Measurements from ENCODE around the gene LPP. TPM values are rescaled to one million over a fixed set of nuclear protein-coding genes. Genes with fewer than 3 reads are reported as not detected.

LPP gene
- polyA plus RNA-seq, 3 donors, result 14.1 to 23.2 (median 15.3) TPM

DNA sequence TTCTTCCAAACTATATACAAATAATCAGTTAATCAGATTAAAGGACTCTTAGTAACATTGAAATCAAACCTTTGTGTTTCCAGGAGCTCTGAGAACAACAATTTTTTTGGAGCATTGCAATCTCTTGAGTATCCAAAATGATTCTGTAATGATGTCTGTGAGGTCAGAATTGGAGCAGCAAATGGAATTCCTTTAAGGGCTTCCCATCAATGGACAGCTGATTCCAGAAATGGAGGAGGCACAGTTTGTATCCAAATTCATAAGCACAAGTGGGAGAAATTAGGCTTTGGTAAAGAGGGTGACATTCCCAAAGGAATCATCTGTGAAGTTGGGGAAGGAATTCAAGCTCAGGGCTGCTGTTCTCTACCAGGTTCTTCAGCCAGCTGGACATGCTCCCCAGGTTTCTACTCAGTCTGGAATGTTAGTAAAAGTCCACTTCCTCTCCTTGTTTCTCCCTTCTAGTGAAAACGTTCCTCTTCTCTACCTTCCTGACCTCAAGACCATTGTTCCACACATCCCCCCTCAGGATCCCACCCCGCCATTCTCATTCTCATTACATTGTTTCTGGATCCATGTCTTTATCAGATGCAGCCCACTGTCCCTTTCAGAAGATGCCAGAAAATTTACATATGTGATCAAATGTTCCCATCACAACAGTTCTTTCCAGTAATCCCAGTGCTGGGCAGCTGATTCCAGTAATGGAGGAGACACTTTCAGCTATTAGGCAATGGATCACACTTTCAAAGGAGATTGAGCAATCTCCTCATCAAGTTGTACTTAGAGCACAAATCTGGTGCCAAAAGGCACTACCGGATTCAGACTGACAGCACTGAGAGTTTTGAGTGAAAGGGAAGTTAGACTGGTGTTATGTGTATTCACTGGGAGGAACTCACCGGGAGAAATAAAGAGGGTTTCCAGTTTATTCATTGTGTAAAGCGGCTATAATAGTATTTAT lies 626.5 kb downstream of the LPP start:
- Histone ChIP-seq H3K4me3 (replicated peaks in 1 of 3; ENCODE audit: low read depth in 2 of 3, low read length in 3 of 3) (peak overlapping the region in 1 of 3 experiments; percentile 26), H3K27ac (ENCODE audit: low read depth in 1 of 2, low read length in 2 of 2) (peak overlapping the region; percentile 32 to 72), H3K36me3 (replicated peaks in 1 of 2; ENCODE audit: control insufficient read depth in 1 of 2, insufficient read depth in 2 of 2, low read length in 2 of 2) (no peaks in the 10 kb centered on the region), H4K20me1 (ENCODE audit: insufficient read depth, low read length) (no peaks in the 10 kb centered on the region), H3K4me2 (replicated peaks; ENCODE audit: extremely low read depth, low read length, poor library complexity, severe bottlenecking) (peak overlapping the region; percentile 24), H3K9ac (ENCODE audit: insufficient read depth, low read length, poor library complexity, severe bottlenecking) (no peak overlapping the region), H3K27me3 (ENCODE audit: control insufficient read depth in 2 of 2, insufficient read depth in 2 of 2, low read length in 2 of 2) (no peaks in the 10 kb centered on the region), H3K4me1 (ENCODE audit: control insufficient read depth in 1 of 2, insufficient read depth in 2 of 2, low read length in 2 of 2) (peaks cover 32 to 40% of the 10 kb centered on the region in 2 donors), H3K9me3 (replicated peaks in 1 of 2; ENCODE audit: control insufficient read depth in 1 of 2, insufficient read depth in 1 of 2, low read length in 2 of 2) (no peaks in the 10 kb centered on the region), H2AFZ (ENCODE audit: insufficient read depth, low read depth, low read length, poor library complexity, severe bottlenecking) (no peak overlapping the region), H3K79me2 (ENCODE audit: insufficient read depth, low read length) (no peaks in the 10 kb centered on the region)
- 30% methylated on average over 5 of the region's 5 CpGs for WGBS (ENCODE audit: insufficient coverage)
- peak overlapping the region; percentile 74 to 89 (median 86) for H3K27ac Mint-ChIP-seq
- peaks cover 33% of the 10 kb centered on the region for H3K4me1 Mint-ChIP-seq
- TF ChIP-seq, protein P1, sequence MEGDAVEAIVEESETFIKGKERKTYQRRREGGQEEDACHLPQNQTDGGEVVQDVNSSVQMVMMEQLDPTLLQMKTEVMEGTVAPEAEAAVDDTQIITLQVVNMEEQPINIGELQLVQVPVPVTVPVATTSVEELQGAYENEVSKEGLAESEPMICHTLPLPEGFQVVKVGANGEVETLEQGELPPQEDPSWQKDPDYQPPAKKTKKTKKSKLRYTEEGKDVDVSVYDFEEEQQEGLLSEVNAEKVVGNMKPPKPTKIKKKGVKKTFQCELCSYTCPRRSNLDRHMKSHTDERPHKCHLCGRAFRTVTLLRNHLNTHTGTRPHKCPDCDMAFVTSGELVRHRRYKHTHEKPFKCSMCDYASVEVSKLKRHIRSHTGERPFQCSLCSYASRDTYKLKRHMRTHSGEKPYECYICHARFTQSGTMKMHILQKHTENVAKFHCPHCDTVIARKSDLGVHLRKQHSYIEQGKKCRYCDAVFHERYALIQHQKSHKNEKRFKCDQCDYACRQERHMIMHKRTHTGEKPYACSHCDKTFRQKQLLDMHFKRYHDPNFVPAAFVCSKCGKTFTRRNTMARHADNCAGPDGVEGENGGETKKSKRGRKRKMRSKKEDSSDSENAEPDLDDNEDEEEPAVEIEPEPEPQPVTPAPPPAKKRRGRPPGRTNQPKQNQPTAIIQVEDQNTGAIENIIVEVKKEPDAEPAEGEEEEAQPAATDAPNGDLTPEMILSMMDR (IDR thresholded peaks at IDR 0.05), result no peak
- H3K27me3 Mint-ChIP-seq (ENCODE audit: low read depth in 3 of 3), result no peaks in the 10 kb centered on the region
- DNase-seq, result peak; percentile 75 to 95 (median 88)
- peaks cover 0 to 3% (median 0%) of the 10 kb centered on the region in 7 donors for H3K9me3 Mint-ChIP-seq
- H3K4me3 Mint-ChIP-seq, result peak overlapping the region in 1 of 2 donors; percentile 55
- intact Hi-C loops (cut with micrococcal nuclease), result no loop called here
- peaks cover 0 to 2% of the 10 kb centered on the region in 2 donors for H3K36me3 Mint-ChIP-seq

DNA sequence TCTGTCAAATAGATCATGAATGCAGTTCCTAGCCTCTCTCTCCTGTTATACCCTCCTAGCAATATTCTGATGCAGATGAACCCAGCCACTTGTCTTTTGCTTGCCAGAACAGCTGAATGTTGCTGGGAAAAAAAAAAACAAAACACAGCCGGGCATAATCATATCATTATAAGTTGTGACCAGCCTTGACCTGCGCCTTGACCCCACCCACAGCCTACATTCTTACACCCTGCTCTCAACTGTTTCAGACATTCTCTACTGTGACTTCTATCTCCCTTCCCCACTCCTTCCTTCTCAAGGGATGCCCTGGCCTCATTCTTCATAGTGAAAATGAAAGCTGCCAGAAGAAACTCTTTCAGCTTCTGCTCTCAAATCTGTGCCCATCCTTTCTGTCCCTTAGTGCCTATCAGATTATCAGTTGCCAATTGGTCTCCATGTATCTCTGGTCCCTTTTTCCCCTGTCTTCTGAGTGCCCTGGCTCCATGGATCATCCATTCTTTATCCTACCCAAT lies 628.7 kb downstream of the LPP start:
- H2AFZ ChIP-seq (ENCODE audit: insufficient read depth, low read depth, low read length, poor library complexity, severe bottlenecking), result no peak overlapping the region
- H3K36me3 ChIP-seq (replicated peaks in 1 of 2; ENCODE audit: control insufficient read depth in 1 of 2, insufficient read depth in 2 of 2, low read length in 2 of 2), result no peaks in the 10 kb centered on the region
- no peak for DNase-seq
- no peaks in the 10 kb centered on the region for H3K27me3 ChIP-seq (ENCODE audit: control insufficient read depth in 2 of 2, insufficient read depth in 2 of 2, low read length in 2 of 2)
- peaks cover 0 to 5% of the 10 kb centered on the region in 2 donors for H3K36me3 Mint-ChIP-seq
- no peaks in the 10 kb centered on the region for H4K20me1 ChIP-seq (ENCODE audit: insufficient read depth, low read length)
- H3K4me1 Mint-ChIP-seq, result peaks cover 33% of the 10 kb centered on the region
- no peaks in the 10 kb centered on the region for H3K9me3 ChIP-seq (replicated peaks in 1 of 2; ENCODE audit: control insufficient read depth in 1 of 2, insufficient read depth in 1 of 2, low read length in 2 of 2)
- H3K9ac ChIP-seq (ENCODE audit: insufficient read depth, low read length, poor library complexity, severe bottlenecking), result no peak overlapping the region
- intact Hi-C loops (cut with micrococcal nuclease), result no loop called here
- no peak overlapping the region for H3K4me3 ChIP-seq (replicated peaks in 1 of 3; ENCODE audit: low read depth in 2 of 3, low read length in 3 of 3)
- peaks cover 34 to 43% of the 10 kb centered on the region in 2 donors for H3K4me1 ChIP-seq (ENCODE audit: control insufficient read depth in 1 of 2, insufficient read depth in 2 of 2, low read length in 2 of 2)
- peak overlapping the region in 3 of 7 donors; percentile 45 to 81 (median 52) for H3K27ac Mint-ChIP-seq
- no peaks in the 10 kb centered on the region for H3K27me3 Mint-ChIP-seq (ENCODE audit: low read depth in 3 of 3)
- no peak overlapping the region for H3K27ac ChIP-seq (ENCODE audit: low read depth in 1 of 2, low read length in 2 of 2)
- no peak overlapping the region for H3K4me2 ChIP-seq (replicated peaks; ENCODE audit: extremely low read depth, low read length, poor library complexity, severe bottlenecking)
- H3K9me3 Mint-ChIP-seq, result peaks cover 0 to 3% (median 0%) of the 10 kb centered on the region in 7 donors
- H3K4me3 Mint-ChIP-seq, result peak overlapping the region in 1 of 2 donors; percentile 21
- no peaks in the 10 kb centered on the region for H3K79me2 ChIP-seq (ENCODE audit: insufficient read depth, low read length)
- TF ChIP-seq, protein P1 (IDR thresholded peaks at IDR 0.05), result no peak
- 96% methylated on average over 2 of the region's 2 CpGs for WGBS (ENCODE audit: insufficient coverage)

Data from CD14-positive monocyte (primary cell).